Spleen (tissue), 11 donors: ENCODE measurements around the gene ARSG. TPM values are rescaled to one million over a fixed set of nuclear protein-coding genes. Genes with fewer than 3 reads are reported as not detected.

Experiments used
- DNase-seq: peaks from one replicate; pipeline ENCODE4 v3.0.0-alpha.2; 2020
- H3K27ac ChIP-seq, 8 donors: fragments of 200-600 bp; sonication (generic) in 7 of 8; 1 replicate in 4 of 8; 2 replicates in 4 of 8; pipeline versions ENCODE4 v1.5.0 to v1.8.0; 2016 to 2021; ENCODE audit warnings: inconsistent platforms in 4 of 8, mild to moderate bottlenecking in 4 of 8, moderate library complexity in 1 of 8
- H3K27me3 ChIP-seq, 7 donors: fragments of 200-600 bp; sonication (generic) in 6 of 7; replicated peaks in 1 of 7; 1 replicate in 4 of 7; 2 replicates in 3 of 7; pipeline versions ENCODE4 v1.5.0 to v1.8.0; 2016 to 2021; ENCODE audit warnings: inconsistent platforms in 3 of 7, mild to moderate bottlenecking in 1 of 7
- H3K36me3 ChIP-seq, 6 donors: fragments of 200-600 bp; sonication (generic) in 5 of 6; 1 replicate in 4 of 6; 2 replicates in 2 of 6; pipeline versions ENCODE4 v1.5.0 to v1.8.0; 2016 to 2021; ENCODE audit warnings: inconsistent platforms in 2 of 6
- H3K4me1 ChIP-seq, 6 donors: fragments of 200-600 bp; sonication (generic) in 5 of 6; 1 replicate in 3 of 6; 2 replicates in 3 of 6; pipeline versions ENCODE4 v1.5.0 to v1.8.0; 2016 to 2021; ENCODE audit warnings: inconsistent platforms in 3 of 6
- H3K4me3 ChIP-seq, 8 donors: fragments of 200-600 bp; sonication (generic) in 7 of 8; 1 replicate in 4 of 8; 2 replicates in 4 of 8; pipeline versions ENCODE4 v1.5.0 to v1.8.0; 2016 to 2021; ENCODE audit warnings: inconsistent platforms in 4 of 8, mild to moderate bottlenecking in 4 of 8, moderate library complexity in 2 of 8
- H3K9me3 ChIP-seq, 8 donors: fragments of 200-600 bp; sonication (generic) in 7 of 8; 1 replicate in 4 of 8; 2 replicates in 4 of 8; pipeline versions ENCODE4 v1.5.0 to v1.8.0; 2016 to 2021; ENCODE audit warnings: inconsistent platforms in 4 of 8
- CTCF ChIP-seq, 11 experiments: fragments of 200-600 bp in 7 of 11; fragments of 450-650 bp in 4 of 11; sonication (generic) in 4 of 11; IDR thresholded peaks in 8 of 11; conservative IDR thresholded peaks in 3 of 11; 1 replicate in 7 of 11; 2 replicates in 4 of 11; pipeline versions ENCODE4 v1.4.0 to v1.8.0; 2016 to 2021; ENCODE audit warnings: antibody characterized with exemption in 11 of 11, inconsistent platforms in 4 of 11, mild to moderate bottlenecking in 1 of 11
- POLR2A ChIP-seq, 3 donors: fragments of 450-650 bp; IDR thresholded peaks; one replicate each; pipeline ENCODE4 v1.5.1; 2017; ENCODE audit warnings: antibody characterized with exemption in 3 of 3, mild to moderate bottlenecking in 1 of 3
- POLR2AphosphoS5 ChIP-seq, 3 donors: sonication (generic); formaldehyde crosslinking; IDR thresholded peaks; one replicate each; pipeline ENCODE4 v1.5.1; 2017; ENCODE audit warnings: antibody characterized with exemption in 3 of 3
- WGBS, 5 donors: extraction: QIAGEN DNeasy Blood & Tissue Kit in 3 of 5; methylation state at CpG; one replicate each; pipeline versions ENCODE4 v1.1.5 to v1.1.7; 2013 to 2018; 5-methylcytosine and 5-hydroxymethylcytosine counted together
- intact Hi-C: fragments of 100-400 bp; cut with DNase I; formaldehyde crosslinking; loops from one replicate; pipeline ENCODE4 v1.15.0; 2023; ENCODE audit warnings: low total_unique reads
- polyA plus RNA-seq, 3 donors: library from polyadenylated mRNA; stranded (reverse); fragments of 200-250 nt; gene quantifications; one replicate each; pipeline ENCODE4 v1.2.1, GENCODE V29; 2013
- total RNA-seq, 7 donors: library from RNA; depleted of rRNA in 3 of 7; stranded (reverse); fragments of >200 nt in 3 of 7; fragmentation: NEBNext Ultra II Directional in 4 of 7; extraction: Animal tissue kit (Norgen Biotek cat#: 25700) in 4 of 7; gene quantifications; one replicate each; pipeline versions ENCODE4 v1.1.0 to v1.2.1, GENCODE V29; 2016 to 2021
- donor health status: healthy with polysubstance abuse.
- donor health status: DM: no; HTN: no; CAD: no; lungs with moderate emphysema.
- donor health status: DM: no; HTN: no; CAD: no.
- donor health status: Bipolar disorder and iron deficiency.
- donor health status: healthy.
- donor health status: DM: no; HTN: no; CAD: no.
- donor health status: DM: yes; HTN: yes; CAD: no.

The ARSG gene
- total and polyA plus RNA-seq, 10 donors, result 1.5 to 24.3 (median 14.2) TPM

DNA sequence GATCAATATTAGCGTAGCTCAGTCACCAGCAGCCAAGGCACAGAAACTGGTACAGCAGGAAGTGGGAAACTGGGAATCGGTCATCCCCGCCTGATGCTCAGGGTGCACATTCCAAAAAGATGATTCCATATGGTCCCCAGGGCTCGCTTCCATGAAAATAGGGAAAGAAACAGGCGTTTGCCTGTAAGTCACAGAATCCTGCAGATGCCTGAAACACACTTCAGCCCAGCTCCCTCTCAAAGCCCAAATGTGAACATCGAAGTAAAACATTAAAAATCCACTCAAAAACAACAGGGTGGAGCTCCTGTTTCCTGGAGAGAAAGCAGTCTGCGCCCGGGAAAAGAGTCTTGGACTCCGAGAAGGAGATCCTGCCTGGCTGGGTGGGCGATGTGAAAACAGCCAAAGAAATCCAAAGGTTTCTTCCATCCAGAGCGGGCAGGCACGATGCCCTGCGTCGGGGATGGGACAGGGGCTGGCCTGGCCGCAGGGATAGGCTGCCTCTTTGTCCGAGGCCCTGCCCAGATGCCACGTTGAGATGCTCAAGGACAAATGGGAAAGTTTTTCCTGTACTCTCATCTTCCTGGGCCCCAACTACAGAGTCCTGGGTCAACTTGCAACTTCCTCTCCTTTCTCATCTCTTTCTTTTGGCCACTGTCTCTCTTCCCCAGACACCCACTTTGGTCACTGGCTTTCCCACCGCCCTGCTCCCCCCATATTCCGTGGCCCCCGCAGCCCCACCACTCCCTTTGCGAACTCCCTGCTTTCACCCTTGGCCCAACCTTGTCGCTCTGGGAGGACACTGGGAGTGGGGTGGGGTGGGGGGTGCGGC lies 165.3 kb downstream of the ARSG start:
- WGBS, 5 donors, result 27 to 37% (median 33%) methylated on average over 23 of the region's 23 CpGs
- intact Hi-C loops, result no loop called here
- peak; percentile 87 for DNase-seq
- TF ChIP-seq POLR2AphosphoS5 (IDR thresholded peaks at IDR 0.05) (peak; percentile 2 to 37 (median 8)), POLR2A (IDR thresholded peaks at IDR 0.05) (no peak), CTCF (IDR thresholded peaks at IDR 0.05 in 8 of 11, conservative IDR thresholded peaks at IDR 0.05 in 3 of 11) (no peak)
- Histone ChIP-seq H3K27ac (peak overlapping the region; percentile 55 to 96 (median 92)), H3K36me3 (peaks cover 0 to 14% (median 0%) of the 10 kb centered on the region in 6 donors), H3K27me3 (no peaks in the 10 kb centered on the region), H3K9me3 (no peaks in the 10 kb centered on the region), H3K4me3 (peak overlapping the region; percentile 63 to 89 (median 72)), H3K4me1 (peaks cover 5 to 88% (median 53%) of the 10 kb centered on the region in 6 donors)

- H3K36me3 ChIP-seq, result peaks cover 0 to 8% (median 0%) of the 10 kb centered on the region in 6 donors
- peak within 1 kb of the TSS; percentile 61 to 96 (median 92) for H3K27ac ChIP-seq
- intact Hi-C loops, result no loop called here
- TF ChIP-seq CTCF (IDR thresholded peaks at IDR 0.05 in 8 of 11, conservative IDR thresholded peaks at IDR 0.05 in 3 of 11) (no peak), POLR2AphosphoS5 (IDR thresholded peaks at IDR 0.05) (no peak), POLR2A (IDR thresholded peaks at IDR 0.05) (peak in 1 of 3 donors; percentile 36)
- 0 to 1% (median 0%) methylated on average over 6 to 37 of the region's 39 CpGs for WGBS, 5 donors
- no peaks in the 10 kb centered on the region for H3K27me3 ChIP-seq
- H3K4me3 ChIP-seq, result peak within 1 kb of the TSS; percentile 63 to 89 (median 72)
- H3K4me1 ChIP-seq, result peaks cover 5 to 88% (median 59%) of the 10 kb centered on the region in 6 donors
- DNase-seq, result peak; percentile 95
- no peaks in the 10 kb centered on the region for H3K9me3 ChIP-seq
Observed at GRCh38 chr17:68457168-68457538, 165.9 kb downstream of the ARSG start, which contains the start of gene WIPI1. WIPI1 (minus strand) TSS chr17:68457496; CDS start chr17:68457421, 75 bp downstream.

DNA sequence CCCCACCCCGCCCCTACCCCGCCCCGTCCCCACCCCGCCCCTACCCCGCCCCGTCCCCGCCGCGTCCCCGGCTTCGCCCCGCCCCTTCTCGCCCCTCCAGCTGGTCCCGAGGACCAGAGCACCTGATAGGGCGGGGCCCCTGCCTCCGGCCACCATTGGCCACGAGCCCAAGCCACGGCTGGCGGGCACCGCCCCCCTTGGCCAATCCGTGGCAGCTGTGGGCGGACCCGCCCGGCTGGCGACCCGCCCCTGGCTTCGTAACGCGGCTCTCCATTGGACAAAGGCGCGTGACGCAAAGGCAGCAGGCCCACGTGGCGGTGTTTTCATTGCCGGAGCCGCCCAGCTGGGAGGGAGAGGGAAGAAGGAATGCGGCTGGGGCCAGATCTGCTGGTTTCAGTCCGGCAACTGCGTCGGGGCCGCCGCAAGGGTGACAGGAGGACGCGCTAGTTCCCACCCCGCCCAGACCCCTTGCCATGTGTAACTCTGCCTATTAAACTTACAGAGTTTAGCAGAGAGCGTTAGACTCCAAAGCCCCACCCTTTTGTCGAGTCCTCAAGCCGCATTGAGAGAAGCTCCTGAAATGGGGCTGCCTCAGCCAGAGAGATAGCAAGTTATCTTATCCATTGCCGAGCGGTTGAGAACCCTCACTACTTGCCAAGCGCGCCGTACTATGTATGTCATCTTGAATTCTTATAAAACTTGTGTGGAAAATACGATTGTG lies 166.4 kb downstream of the ARSG start:
- peak overlapping the region; percentile 61 to 96 (median 92) for H3K27ac ChIP-seq
- peak; percentile 92 to 97 (median 93) for TF ChIP-seq POLR2AphosphoS5 (IDR thresholded peaks at IDR 0.05)
- peak in 2 of 11 experiments; percentile 25 to 34 for TF ChIP-seq CTCF (IDR thresholded peaks at IDR 0.05 in 8 of 11, conservative IDR thresholded peaks at IDR 0.05 in 3 of 11)
- TF ChIP-seq POLR2A (IDR thresholded peaks at IDR 0.05), result peak in 1 of 3 donors; percentile 78
- H3K4me1 ChIP-seq, result peaks cover 5 to 88% (median 62%) of the 10 kb centered on the region in 6 donors
- peak; percentile 100 for DNase-seq
- intact Hi-C loops, result no loop called here
- H3K27me3 ChIP-seq, result no peaks in the 10 kb centered on the region
- H3K9me3 ChIP-seq, result no peaks in the 10 kb centered on the region
- H3K4me3 ChIP-seq, result peak overlapping the region; percentile 28 to 89 (median 72)
- 1% methylated on average over 31 to 50 of the region's 54 CpGs for WGBS, 5 donors
- peaks cover 0 to 2% (median 0%) of the 10 kb centered on the region in 6 donors for H3K36me3 ChIP-seq
